NCI-H510A treated with DMSO at 0.1 percent for 48 hours (cell line): ENCODE data around the gene DNAH17.

Experiments used
- DNase-seq: peaks from one replicate; lab custom pipeline; 2025; lab: John Stamatoyannopoulos, UW

The DNAH17 gene

GRCh38 chr17:78411241-78411857, 165.8 kb downstream of the DNAH17 start:
- DNase-seq = no peak

- DNase-seq = peak; percentile 83
Observed at GRCh38 chr17:78409191-78409928, 167.8 kb downstream of the DNAH17 start.

GRCh38 chr17:78408476-78409050, 168.6 kb downstream of the DNAH17 start:
- DNase-seq = no peak

- peak; percentile 31 for DNase-seq
Observed at GRCh38 chr17:78407387-78408000, 169.7 kb downstream of the DNAH17 start.

- no peak for DNase-seq
Observed at GRCh38 chr17:78406920-78407319, 170.3 kb downstream of the DNAH17 start.

- DNase-seq = no peak
Observed at GRCh38 chr17:78406396-78406795, 170.8 kb downstream of the DNAH17 start.

GRCh38 chr17:78403822-78404221, 173.4 kb downstream of the DNAH17 start:
- no peak for DNase-seq

- DNase-seq = no peak
Observed at GRCh38 chr17:78401891-78402290, 175.3 kb downstream of the DNAH17 start.

GRCh38 chr17:78401246-78401645, 175.9 kb downstream of the DNAH17 start:
- DNase-seq = no peak

- DNase-seq = no peak
Observed at GRCh38 chr17:78400581-78401240, 176.5 kb downstream of the DNAH17 start.

- DNase-seq = no peak
Observed at GRCh38 chr17:78399693-78400144, 177.5 kb downstream of the DNAH17 start.

- no peak for DNase-seq
Observed at GRCh38 chr17:78399028-78399692, 178.0 kb downstream of the DNAH17 start.

GRCh38 chr17:78398390-78398789, 178.8 kb downstream of the DNAH17 start:
- no peak for DNase-seq

- no peak for DNase-seq
Observed at GRCh38 chr17:78397681-78398101, 179.5 kb downstream of the DNAH17 start.

GRCh38 chr17:78396441-78397337, 180.5 kb downstream of the DNAH17 start:
- no peak for DNase-seq

- no peak for DNase-seq
Observed at GRCh38 chr17:78395155-78395554, 182.0 kb downstream of the DNAH17 start.

GRCh38 chr17:78394209-78394608, 183.0 kb downstream of the DNAH17 start:
- peak; percentile 94 for DNase-seq

- DNase-seq = no peak
Observed at GRCh38 chr17:78393575-78393974, 183.6 kb downstream of the DNAH17 start.

- DNase-seq = no peak
Observed at GRCh38 chr17:78392295-78392694, 184.9 kb downstream of the DNAH17 start.

- no peak for DNase-seq
Observed at GRCh38 chr17:78391843-78392242, 185.4 kb downstream of the DNAH17 start.

GRCh38 chr17:78391051-78391431, 186.2 kb downstream of the DNAH17 start:
- no peak for DNase-seq
